Right lobe of liver (tissue), 6 donors: ENCODE data around the gene TNXB. TPM values are rescaled to one million over a fixed set of nuclear protein-coding genes. Genes with fewer than 3 reads are reported as not detected.

Source experiments
- ATAC-seq, 4 donors: fragments of 200-7000 bp; cut with Tn5 transposase; one replicate each; pipeline ENCODE4 v1.9.1; 2020; ENCODE audit warnings: mild to moderate bottlenecking in 4 of 4, moderate library complexity in 4 of 4
- DNase-seq, 3 donors: peaks; one replicate each; pipeline ENCODE4 v3.0.0-alpha.2; 2020
- H3K27ac ChIP-seq, 3 donors: fragments of 200-600 bp; one replicate each; pipeline ENCODE4 v1.8.0; 2022
- H3K27me3 ChIP-seq, 2 donors: fragments of 200-600 bp; one replicate each; pipeline ENCODE4 v1.8.0; 2022
- H3K36me3 ChIP-seq, 4 donors: fragments of 200-600 bp; sonication (generic) in 1 of 4; one replicate each; pipeline versions ENCODE4 v1.5.1 to v1.8.0; 2017 to 2022; ENCODE audit warnings: control low read depth in 1 of 4
- H3K4me1 ChIP-seq, 4 donors: fragments of 200-600 bp; sonication (generic) in 1 of 4; one replicate each; pipeline versions ENCODE4 v1.5.1 to v1.8.0; 2017 to 2022; ENCODE audit warnings: control low read depth in 1 of 4
- H3K4me3 ChIP-seq, 3 donors: fragments of 200-600 bp; one replicate each; pipeline ENCODE4 v1.8.0; 2022
- H3K9me3 ChIP-seq, 4 donors: fragments of 200-600 bp; sonication (generic) in 1 of 4; one replicate each; pipeline versions ENCODE4 v1.5.1 to v1.8.0; 2017 to 2022; ENCODE audit warnings: control low read depth in 1 of 4
- POLR2A ChIP-seq: fragments of 450-650 bp; IDR thresholded peaks from one replicate; pipeline ENCODE4 v1.6.1; 2017; ENCODE audit warnings: antibody characterized with exemption, mild to moderate bottlenecking
- WGBS: methylation state at CpG from one replicate; pipeline ENCODE4 v1.1.6; 2018; ENCODE audit warnings: low coverage, low lambda C conversion rate; ENCODE audit not compliant: insufficient coverage; ENCODE audit errors: missing lambda C conversion rate; 5-methylcytosine and 5-hydroxymethylcytosine counted together
- intact Hi-C, 2 donors: fragments of 100-400 bp; cut with DNase I; formaldehyde crosslinking; loops; one replicate each; pipeline versions ENCODE4 v1.11.2 to v1.14.1; 2022
- total RNA-seq, 6 experiments: library from RNA; depleted of rRNA in 2 of 6; stranded (reverse); fragments of >200 nt in 2 of 6; fragmentation: NEBNext Ultra II Directional in 3 of 6; extraction: Animal tissue kit (Norgen Biotek cat#: 25700) in 3 of 6; gene quantifications; one replicate each; pipeline versions ENCODE4 v1.1.0 to v1.2.4, GENCODE V29; 2016 to 2023
- TF ChIP-seq, protein P1 (sequence below), 4 donors: fragments of 200-600 bp in 3 of 4; fragments of 450-650 bp in 1 of 4; IDR thresholded peaks; one replicate each; pipeline versions ENCODE4 v1.5.1 to v1.8.0; 2016 to 2022; ENCODE audit warnings: antibody characterized with exemption in 4 of 4, mild to moderate bottlenecking in 2 of 4
- donor health status: DM: no; HTN: yes; CAD: no.
- donor health status: DM: no; HTN: no; CAD: no.
- donor health status: DM: no; HTN: no; CAD: no.
- donor health status: DM: no; HTN: yes; CAD: no.
- donor health status: DM: no; HTN: yes; CAD: no.

Gene TNXB
- total RNA-seq, 6 experiments from 2014 or later, result 7.2 to 28.3 (median 10.3) TPM

DNA sequence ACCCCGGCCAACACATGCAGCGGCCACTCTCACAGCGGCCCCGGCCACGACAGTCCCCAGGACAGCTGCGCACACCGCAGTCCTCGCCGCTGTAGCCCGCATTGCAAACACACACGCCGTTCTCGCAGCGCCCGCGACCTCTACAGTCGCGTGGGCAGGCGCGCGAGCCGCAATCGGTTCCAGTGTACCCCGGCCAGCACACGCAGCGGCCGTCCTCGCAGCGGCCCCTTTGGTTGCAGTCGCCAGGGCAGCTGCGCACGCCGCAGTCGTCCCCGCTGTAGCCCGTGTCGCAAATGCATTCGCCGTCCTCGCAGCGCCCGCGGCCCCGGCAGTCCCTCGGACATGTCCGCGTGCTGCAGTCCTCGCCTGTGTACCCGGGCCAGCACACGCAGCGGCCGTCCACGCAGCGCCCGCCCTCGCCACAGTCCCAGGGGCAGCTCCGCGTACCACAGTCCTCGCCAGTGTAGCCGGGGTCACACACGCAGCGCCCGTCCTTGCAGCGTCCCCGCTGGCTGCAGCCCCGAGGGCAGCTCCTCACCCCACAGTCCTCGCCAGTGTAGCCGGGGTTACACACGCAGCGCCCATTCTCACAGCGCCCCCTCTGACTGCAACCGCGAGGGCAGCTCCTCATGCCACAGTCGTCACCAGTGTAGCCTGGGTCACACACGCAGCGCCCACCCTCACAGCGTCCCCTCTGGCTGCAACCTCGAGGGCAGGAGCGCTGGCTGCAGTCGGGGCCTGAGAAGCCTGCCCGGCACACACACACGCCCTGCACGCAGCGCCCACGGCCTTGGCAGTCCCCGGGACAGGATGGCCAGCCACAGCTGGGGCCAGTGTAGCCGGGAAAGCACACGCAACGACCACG is 12.5 kb downstream of the TNXB start:
- Histone ChIP-seq H3K27me3 (peaks cover 0 to 4% of the 10 kb centered on the region in 2 donors), H3K4me1 (peaks cover 0 to 5% (median 0%) of the 10 kb centered on the region in 4 donors), H3K27ac (no peak overlapping the region), H3K9me3 (no peaks in the 10 kb centered on the region), H3K36me3 (no peaks in the 10 kb centered on the region), H3K4me3 (no peak overlapping the region)
- intact Hi-C loops, result no loop called here
- ATAC-seq (peak in 3 of 4 donors; percentile 15 to 31 (median 24)), DNase-seq (no peak)
- TF ChIP-seq POLR2A, result no peak
- TF ChIP-seq, protein P1, sequence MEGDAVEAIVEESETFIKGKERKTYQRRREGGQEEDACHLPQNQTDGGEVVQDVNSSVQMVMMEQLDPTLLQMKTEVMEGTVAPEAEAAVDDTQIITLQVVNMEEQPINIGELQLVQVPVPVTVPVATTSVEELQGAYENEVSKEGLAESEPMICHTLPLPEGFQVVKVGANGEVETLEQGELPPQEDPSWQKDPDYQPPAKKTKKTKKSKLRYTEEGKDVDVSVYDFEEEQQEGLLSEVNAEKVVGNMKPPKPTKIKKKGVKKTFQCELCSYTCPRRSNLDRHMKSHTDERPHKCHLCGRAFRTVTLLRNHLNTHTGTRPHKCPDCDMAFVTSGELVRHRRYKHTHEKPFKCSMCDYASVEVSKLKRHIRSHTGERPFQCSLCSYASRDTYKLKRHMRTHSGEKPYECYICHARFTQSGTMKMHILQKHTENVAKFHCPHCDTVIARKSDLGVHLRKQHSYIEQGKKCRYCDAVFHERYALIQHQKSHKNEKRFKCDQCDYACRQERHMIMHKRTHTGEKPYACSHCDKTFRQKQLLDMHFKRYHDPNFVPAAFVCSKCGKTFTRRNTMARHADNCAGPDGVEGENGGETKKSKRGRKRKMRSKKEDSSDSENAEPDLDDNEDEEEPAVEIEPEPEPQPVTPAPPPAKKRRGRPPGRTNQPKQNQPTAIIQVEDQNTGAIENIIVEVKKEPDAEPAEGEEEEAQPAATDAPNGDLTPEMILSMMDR (IDR thresholded peaks at IDR 0.05), result no peak
- WGBS, result 37% methylated on average over 45 of the region's 90 CpGs

GRCh38 chr6:32096087-32096393 is 13.1 kb downstream of the TNXB start:
- H3K9me3 ChIP-seq, result no peaks in the 10 kb centered on the region
- ATAC-seq, result peak in 2 of 4 donors; percentile 10 to 15
- H3K27ac ChIP-seq, result no peak overlapping the region
- WGBS, result 81% methylated on average over 6 of the region's 36 CpGs
- TF ChIP-seq, protein P1 (IDR thresholded peaks at IDR 0.05), result no peak
- no peak for TF ChIP-seq POLR2A
- H3K4me3 ChIP-seq, result no peak overlapping the region
- H3K36me3 ChIP-seq, result no peaks in the 10 kb centered on the region
- DNase-seq, result no peak
- peaks cover 0 to 4% of the 10 kb centered on the region in 2 donors for H3K27me3 ChIP-seq
- peaks cover 0 to 5% (median 0%) of the 10 kb centered on the region in 4 donors for H3K4me1 ChIP-seq
- intact Hi-C loops, result no loop called here

- Histone ChIP-seq H3K4me1 (peaks cover 0 to 5% (median 0%) of the 10 kb centered on the region in 4 donors), H3K27ac (no peak overlapping the region), H3K9me3 (no peaks in the 10 kb centered on the region), H3K36me3 (no peaks in the 10 kb centered on the region), H3K27me3 (peaks cover 0 to 4% of the 10 kb centered on the region in 2 donors), H3K4me3 (no peak overlapping the region)
- no peak for TF ChIP-seq POLR2A
- TF ChIP-seq, protein P1 (IDR thresholded peaks at IDR 0.05), result no peak
- WGBS, result 93% methylated on average over 2 of the region's 30 CpGs
- no peak for DNase-seq
- intact Hi-C loops, result no loop called here
- peak in 2 of 4 donors; percentile 5 to 18 for ATAC-seq
Observed at GRCh38 chr6:32095338-32096086, 13.6 kb downstream of the TNXB start.

GRCh38 chr6:32092760-32093497 is 16.2 kb downstream of the TNXB start:
- Histone ChIP-seq H3K27ac (no peak overlapping the region), H3K36me3 (no peaks in the 10 kb centered on the region), H3K9me3 (no peaks in the 10 kb centered on the region), H3K4me3 (no peak overlapping the region), H3K27me3 (peaks cover 0 to 4% of the 10 kb centered on the region in 2 donors), H3K4me1 (peaks cover 0 to 5% (median 0%) of the 10 kb centered on the region in 4 donors)
- 44% methylated on average over 8 of the region's 8 CpGs for WGBS
- ATAC-seq, result peak in 2 of 4 donors; percentile 12 to 18
- no peak for DNase-seq
- TF ChIP-seq POLR2A, result no peak
- TF ChIP-seq, protein P1 (IDR thresholded peaks at IDR 0.05), result no peak
- intact Hi-C loops, result no loop called here
